ENCODE results near the gene SH3RF1. TPM values are rescaled to one million over a fixed set of nuclear protein-coding genes. Genes with fewer than 3 reads are reported as not detected.

The SH3RF1 gene
- total RNA-seq, 1 donor from 2014 or later = 13.0 TPM

DNA sequence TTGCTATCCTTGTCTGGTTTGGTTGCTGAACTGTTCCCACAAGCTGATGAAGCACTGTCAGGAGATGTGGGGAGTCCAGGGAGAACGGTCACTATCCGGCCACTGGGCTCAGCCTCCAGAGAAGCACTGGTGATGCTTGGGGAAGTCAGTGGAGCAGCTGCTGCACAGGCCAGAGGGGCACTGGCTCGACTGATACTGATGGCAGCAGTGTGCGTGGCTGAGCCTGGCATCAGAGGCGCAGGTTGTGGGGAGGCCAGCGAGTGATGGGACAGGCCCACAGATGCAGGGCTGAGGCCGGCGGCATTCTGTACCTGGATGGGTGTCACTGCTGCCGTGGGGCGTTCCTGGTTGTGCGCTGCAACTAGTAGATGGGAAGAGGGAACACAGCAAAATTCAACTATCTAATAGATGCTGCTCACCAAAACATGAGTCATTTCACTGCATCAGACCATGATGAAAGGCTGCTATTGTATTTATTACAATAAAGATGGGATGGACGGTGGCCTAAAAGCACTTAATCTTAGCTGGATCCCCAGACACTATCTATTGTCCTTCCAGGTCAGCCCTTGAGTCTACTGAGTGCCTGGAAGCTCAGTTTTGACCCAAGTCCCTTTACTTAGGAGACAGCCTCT lies 154.4 kb downstream of the SH3RF1 start:
- no peak for FAIRE-seq
- DNase-seq (ENCODE audit: low spot score in 2 of 2) = no peak

DNA sequence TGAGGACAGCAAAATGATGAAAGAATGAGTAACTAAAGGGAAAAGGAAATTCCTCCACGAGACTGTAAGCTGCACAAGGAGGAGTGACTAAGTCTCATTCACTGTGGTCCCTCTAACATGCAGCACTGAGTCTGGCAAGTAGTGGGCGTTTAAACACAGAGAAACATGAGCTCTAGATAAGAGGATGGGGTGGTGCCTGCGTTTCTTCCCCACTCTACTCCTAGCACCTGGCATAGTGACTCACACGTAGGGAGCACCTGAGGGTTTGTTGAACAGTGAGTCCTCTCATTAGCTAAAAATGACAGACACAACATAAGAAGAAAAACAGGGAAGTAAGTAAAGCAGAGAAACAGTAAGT lies 154.9 kb downstream of the SH3RF1 start:
- no peak for FAIRE-seq
- no peak for DNase-seq (ENCODE audit: low spot score in 2 of 2)

DNA sequence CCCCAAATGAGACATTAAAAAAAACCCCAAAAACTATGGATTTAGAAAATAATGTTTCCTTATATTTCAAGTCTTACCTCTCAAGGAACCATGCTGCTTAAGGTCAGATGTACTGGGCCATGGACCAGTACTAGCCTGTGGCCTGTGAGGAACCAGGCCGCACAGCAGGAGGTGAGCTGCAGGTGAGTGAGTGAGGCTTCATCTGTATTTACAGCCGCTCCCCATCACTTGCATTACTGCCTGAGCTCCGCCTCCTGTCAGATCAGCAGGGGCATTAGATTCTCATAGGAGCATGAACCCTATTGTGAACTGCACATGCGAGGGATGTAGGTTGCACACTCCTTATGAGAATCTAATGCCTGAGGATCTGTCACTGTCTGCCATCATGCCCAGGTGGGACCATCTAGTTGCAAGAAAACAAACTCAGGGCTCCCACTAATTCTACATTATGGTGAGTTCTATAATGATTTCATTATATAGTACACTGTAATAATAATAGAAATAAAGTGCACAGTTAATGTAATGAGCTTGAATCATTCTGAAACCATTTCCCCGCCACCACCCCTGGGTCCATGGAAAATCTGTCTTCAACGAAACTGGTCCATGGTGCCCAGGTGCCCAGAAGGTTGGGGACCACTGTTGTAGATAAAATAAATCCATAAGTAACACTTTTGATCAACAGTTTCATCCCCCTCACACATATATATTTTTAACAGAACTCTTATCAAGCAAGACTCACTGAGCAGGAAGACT lies 155.4 kb downstream of the SH3RF1 start:
- FAIRE-seq (no peak), DNase-seq (ENCODE audit: low spot score in 2 of 2) (no peak)

DNA sequence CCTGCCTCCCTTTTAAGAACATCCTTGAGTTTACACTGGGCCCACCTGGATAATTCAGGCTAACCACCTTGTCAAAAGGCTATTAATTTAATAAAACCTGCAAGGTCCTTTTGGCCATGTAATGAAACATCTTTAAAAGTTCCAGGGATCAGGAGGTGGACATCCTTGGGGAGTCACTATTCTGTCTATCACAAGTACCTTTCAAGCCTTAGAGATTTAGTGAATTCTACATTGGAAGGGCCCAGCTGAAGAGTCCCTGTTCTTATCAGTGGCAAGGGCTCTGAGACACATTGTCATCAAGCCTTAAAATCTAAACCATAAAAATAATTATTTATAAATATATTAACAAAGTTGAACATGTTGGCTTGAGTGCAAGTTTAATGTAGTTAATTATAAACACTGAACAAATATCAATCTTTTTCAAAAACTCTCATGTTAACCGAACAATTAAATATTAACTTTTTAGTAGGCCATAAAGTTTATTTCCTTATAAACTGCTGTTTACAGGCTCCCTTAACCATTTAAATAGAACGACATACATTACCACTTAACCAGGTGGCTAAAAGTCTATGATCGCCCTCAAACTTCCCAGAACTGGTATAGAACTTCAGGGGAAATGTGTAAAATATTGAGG lies 156.3 kb downstream of the SH3RF1 start:
- DNase-seq (ENCODE audit: low spot score in 2 of 2) (no peak), FAIRE-seq (no peak)

DNA sequence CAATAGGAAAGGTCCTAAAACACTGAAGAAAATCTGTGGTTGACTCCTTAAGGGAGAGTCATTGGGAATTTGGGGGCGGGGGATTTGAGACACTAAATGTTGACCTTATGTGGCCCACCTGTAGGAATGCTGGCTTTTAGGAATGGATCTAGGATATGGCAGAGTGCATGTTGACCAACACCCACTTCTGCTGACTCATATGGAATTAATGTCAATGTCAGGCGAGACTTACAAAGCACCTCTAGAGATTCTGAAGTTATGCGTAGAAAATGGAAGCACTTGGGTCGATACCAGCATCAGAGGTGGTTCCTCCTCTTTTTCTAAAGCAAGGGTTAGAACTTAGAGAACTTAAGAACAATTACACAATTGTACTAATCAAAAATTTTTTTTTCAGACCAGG lies 160.1 kb downstream of the SH3RF1 start:
- DNase-seq (ENCODE audit: low spot score in 2 of 2) = no peak
- FAIRE-seq = no peak

DNA sequence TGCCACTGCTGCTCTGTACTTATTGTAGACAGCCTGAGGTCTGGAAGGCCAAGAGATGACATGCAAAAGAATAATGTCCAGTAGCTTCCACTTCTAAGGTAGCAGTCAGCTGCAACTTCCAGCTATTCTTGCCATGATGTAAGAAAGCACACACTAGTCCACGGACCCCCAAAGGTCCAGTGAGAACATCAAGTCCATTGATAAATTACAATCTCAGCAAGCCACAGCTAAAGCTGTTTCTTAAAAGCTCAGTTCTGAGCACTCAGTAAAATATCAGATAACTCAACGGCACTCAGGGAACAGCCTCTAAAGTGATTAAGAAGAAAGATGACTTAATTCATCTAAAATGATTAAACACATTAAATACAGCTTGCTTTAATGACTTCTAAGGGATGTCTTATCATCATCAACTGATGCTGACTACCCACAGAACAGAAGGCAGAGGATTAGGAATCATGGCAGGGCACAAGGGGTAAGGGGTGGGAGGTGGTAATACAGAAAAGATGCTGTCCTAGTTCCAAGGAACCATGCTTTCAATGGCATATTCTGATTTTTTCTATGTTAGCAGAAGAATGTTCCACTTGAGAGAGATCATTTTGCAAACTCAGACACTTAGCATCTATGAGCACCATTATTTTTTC lies 161.6 kb downstream of the SH3RF1 start:
- FAIRE-seq = no peak
- no peak for DNase-seq (ENCODE audit: low spot score in 2 of 2)

DNA sequence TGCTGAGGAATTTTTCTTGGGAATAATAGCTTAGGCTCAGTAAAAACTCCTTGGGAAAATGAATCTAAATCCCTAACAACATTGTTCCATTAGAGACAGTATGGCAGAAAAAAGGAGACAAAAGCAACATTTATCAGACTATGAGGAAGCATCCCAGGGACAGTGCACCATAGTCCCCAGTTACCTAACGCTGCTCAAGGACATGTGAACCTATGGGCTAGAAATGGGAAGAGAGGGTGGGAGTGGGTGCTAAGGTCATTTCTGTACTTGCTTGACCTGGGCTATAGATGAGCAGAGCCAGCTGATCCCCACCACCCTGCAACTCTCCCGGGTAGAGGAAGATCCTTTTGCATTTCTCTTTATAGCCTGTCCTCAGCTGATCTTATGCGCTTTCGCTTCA lies 162.5 kb downstream of the SH3RF1 start:
- DNase-seq (ENCODE audit: low spot score in 2 of 2) (no peak), FAIRE-seq (no peak)

DNA sequence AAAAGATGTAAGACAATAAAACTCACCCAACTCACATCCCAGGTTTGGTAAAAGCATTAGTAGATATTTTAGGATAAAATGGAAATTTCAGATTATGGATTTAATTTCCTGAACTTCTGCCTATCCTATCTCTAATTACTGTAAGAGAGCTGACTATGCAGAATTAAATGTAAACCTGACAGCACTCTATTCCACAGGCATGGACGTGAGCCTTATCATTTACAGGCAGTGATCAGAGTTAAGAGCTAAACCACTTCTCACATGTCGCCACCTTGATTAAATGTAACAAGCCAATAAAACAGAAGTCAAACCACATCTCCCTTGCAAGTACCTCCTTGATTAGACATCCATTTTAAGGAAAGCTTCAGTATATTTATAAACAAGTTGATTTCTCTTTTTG lies 163.2 kb downstream of the SH3RF1 start:
- DNase-seq (ENCODE audit: low spot score in 2 of 2) (no peak), FAIRE-seq (no peak)

DNA sequence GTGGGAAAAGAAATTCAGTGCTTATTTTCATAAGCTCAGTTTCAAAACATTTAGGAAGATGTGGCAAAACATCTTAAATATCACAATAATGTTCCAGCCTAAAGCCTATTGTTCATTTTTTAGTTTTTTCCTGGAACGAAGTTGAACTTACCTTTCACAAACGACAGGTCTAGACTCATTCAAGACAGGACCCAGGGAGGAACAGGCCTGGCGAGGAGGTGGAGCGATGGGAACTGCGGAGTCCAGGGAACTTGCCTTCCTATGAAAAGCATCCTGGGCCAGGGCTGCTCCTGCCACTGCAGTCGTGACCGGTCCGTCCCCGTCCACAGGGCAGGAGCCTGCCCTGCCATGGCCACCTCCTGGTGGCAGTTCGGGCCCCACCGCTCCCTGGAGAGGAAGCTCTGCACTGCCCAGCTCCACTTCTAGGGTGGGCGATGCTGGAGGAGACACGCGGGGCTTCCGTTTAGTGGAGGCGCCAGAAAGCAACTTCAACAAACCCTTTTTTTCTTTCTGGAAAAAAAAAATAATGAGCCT lies 164.0 kb downstream of the SH3RF1 start:
- DNase-seq (ENCODE audit: low spot score in 2 of 2) (no peak), FAIRE-seq (no peak)

DNA sequence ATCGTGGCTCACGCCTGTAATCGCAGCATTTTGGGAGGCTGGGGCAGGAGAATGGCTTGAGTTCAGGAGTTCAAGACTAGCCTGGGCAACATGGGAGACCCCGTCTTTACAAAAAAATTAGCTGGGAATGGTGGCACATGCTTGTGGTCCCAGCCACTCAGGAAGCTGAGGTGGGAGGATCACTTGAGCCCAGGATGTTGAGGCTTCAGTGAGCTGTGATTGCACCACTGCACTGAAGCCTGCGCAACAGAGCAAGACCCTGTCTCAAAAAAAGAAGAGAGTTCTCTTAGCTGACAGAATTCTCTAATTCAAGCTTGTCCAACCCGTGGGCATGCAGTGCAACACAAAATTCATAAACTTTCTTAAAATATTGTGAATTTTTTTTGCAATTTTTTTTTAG lies 165.1 kb downstream of the SH3RF1 start:
- DNase-seq (ENCODE audit: low spot score in 2 of 2) (no peak), FAIRE-seq (no peak)

DNA sequence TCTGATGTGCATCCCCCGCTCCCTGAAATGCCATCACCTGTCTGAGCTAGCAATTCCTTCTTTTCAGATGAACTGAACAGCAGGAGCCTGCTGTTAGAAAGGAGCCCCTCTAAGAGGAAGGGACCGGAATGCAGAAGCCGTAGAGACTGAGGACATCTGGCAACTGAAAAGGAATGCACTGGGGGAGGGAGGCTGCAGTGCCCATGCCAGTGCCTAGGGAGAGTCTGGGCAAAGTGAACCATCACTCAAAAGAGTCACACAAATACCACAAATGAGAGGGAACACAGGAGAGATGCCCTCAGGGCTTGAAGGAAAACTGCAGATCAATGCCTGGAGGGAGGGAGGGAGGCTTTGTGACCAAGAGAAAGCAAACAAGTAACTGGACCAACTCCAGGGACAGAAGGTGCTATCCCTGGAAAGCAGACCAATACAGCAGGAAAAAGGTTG lies 166.8 kb downstream of the SH3RF1 start:
- no peak for DNase-seq (ENCODE audit: low spot score in 2 of 2)

DNA sequence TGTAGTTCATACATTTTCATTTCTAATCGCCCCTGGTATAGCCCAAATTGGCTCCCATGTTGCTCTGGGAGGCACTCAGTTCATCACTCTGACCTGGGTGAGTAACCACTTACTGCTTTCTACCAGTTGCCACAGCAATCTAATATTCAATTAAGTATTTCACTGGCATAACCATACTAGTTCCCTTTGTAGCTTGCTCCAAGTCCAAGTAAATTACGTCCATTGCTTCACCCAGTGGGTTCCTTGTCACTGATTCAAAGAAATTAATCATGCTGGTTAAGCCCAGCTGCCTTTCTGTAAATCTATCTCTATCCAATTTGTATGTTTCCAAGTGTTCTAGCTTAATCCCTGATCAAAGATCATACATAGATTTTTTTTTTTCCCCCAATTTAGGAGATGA lies 168.7 kb downstream of the SH3RF1 start:
- FAIRE-seq (no peak), DNase-seq (ENCODE audit: low spot score in 2 of 2) (no peak)

More for the DNA sequence above, 166.8 kb downstream of the SH3RF1 start:
- FAIRE-seq = no peak

DNA sequence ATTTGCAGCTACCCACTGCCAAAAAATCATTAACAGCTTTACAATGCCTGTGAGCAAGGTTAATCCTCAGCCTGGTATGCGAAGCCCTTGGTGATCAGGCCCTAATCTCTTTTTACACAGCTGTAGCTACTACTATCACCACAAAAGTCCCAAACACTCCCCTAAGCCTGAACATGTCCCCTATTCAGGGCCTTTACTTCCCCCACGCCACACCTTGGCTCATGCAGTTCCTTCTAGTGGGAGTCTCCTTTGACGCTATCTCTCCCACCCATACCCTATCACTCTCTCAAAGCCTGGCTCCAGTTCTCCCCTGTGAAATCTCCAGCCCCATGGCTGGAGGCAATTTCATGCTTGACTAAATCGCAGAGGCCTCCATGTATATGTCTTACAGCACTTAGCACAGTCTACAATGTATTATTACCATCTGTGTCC lies 170.1 kb downstream of the SH3RF1 start:
- FAIRE-seq = no peak

DNA sequence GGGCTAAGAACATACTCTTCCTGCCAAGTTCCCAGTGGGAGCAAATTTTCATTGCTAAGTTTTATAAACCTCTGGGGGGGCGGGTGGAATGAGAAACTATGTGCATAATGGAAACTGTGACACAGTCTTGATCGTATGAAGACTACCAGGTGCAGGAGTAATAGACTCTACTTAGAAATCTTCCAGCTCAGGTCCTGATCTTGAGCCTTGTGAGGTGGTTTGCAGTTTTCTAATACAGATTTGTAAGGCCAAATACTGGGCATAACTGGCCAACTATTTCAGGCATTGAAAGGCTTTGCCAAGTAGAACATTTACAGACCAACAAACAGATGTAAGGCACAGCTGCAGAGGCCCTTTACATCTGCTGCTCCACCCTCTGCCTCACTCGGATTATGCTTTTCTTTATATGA lies 171.0 kb downstream of the SH3RF1 start:
- FAIRE-seq (no peak), DNase-seq (ENCODE audit: low spot score in 2 of 2) (no peak)

More for the DNA sequence above, 170.1 kb downstream of the SH3RF1 start:
- DNase-seq (ENCODE audit: low spot score in 2 of 2) = no peak

DNA sequence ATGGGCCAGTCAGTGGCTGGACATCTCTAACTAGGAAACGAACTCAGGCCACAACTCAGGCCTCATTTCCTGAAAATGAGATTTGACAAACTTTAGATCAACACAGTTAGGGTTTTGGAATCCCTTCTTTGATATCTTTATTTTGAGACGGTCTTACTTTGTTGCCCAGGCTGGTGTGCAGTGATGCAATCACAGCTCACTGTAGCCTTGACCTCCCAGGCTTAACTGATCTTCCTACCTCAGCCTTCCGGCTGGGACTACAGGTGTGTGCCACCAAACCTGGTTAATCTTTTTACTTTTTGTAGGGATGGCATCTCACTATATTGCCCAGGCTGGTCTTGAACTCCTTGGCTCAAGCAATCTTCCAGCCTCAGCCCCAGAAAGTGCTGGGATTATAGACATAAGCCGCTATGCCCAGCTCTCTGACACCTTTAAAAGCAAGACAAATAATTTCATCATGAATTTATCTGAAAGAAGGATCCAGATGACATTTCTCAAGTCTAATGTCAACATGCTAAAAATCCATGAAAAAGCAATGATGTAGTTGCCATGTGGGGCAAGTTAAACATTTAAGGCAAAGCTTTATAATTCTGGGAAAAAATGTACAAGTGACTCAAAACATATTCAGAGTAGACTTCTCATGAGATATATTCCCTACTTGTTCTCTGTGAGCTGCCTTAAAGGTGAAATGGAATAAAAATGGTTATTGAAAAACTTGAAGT lies 171.6 kb downstream of the SH3RF1 start:
- DNase-seq (ENCODE audit: low spot score in 2 of 2) (no peak), FAIRE-seq (no peak)

DNA sequence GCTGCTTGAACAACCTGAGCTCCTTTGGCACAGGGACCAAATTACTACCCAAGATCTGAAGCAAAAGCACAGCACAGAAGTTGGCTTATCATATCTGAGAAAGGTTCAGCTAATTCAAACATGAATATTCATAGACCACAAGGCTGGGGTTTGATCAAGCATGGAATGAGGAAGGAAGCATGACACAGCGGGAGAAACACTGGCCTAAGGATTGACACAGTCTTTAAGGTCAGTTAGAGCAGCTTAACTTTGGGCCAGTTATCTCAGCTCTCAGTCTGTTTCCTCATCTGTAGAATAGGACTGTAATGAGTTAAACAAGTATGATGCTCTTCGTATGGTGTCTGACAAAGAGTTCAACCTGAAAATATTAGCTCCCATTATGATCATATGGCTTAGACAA lies 172.2 kb downstream of the SH3RF1 start:
- DNase-seq (ENCODE audit: low spot score in 2 of 2) = no peak
- no peak for FAIRE-seq

DNA sequence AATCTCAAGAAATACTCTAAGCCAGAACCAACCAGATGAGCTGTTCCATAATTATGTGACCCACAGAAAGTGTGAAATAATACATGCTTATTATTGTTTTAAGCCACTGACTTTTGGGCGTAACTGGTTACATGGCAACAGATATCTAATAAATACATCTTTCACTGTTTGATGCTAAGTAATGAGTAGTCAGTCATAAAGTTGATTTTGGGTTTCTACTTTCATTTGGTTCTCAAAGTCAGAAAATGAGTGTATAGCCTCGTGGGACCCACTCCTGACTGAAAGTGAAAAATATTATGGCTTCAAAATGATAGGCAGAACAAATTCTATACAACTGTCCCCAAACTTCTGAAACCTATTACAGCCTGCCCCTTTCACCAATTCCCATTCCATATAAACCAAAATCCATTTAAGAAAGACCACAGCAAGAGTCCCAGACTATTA lies 172.7 kb downstream of the SH3RF1 start:
- FAIRE-seq = no peak
- DNase-seq (ENCODE audit: low spot score in 2 of 2) = no peak

DNA sequence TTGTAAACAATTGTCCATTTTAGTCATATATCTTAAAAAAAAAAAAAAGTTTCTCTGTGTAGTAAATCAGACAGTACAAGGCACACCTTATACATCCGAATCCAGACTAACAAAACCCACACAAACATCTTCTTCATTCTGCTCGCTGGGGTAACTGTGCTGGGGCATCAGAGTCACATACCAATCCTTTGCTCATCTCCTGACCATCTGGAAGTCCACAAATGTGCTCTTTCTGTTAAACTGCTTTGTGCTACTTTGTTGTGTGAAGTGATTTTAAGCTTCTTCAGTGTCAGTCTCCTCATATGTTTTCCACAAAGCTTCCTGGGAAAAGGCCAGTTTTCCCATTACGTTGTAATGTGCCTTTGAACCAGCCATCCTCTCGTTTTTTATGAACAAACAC lies 174.5 kb downstream of the SH3RF1 start:
- DNase-seq (ENCODE audit: low spot score in 2 of 2) = no peak
- no peak for FAIRE-seq

DNA sequence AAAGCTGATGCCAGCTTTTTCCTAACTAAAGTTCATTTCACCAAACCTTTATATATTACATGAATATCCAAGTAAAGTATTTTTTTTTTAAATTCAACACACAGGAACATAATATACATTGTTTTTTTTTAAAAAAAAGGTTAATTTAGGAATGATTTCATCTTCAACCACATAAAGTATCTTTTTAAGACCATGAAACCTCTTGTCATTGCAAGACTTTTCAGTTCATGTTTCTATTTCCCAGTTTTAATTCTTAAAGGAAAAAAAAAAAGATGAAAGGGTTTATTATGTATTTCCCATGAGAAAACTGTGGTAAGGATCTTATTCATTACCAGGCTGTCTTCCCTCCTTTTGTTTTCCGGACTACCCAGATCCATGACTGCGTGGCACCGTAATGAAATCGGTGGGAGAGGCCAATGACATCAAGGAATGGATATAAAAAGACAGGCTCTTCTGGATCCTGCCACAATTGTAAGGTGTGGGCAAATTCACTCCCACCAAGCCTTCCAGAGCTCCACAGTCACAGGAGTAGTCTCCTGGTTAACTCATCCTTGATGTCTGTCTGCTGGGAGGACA lies 176.0 kb downstream of the SH3RF1 start:
- no peak for DNase-seq (ENCODE audit: low spot score in 2 of 2)
- FAIRE-seq = peak; percentile 42

Measured in frontal cortex (tissue), 4 donors.